ENCODE results near the gene SUN2.
"Not testable (repeated sequence)": the region's sequence is repeated elsewhere in the genome, so short reads cannot be mapped to it uniquely, and the experiment has no call there.

The SUN2 gene

DNA sequence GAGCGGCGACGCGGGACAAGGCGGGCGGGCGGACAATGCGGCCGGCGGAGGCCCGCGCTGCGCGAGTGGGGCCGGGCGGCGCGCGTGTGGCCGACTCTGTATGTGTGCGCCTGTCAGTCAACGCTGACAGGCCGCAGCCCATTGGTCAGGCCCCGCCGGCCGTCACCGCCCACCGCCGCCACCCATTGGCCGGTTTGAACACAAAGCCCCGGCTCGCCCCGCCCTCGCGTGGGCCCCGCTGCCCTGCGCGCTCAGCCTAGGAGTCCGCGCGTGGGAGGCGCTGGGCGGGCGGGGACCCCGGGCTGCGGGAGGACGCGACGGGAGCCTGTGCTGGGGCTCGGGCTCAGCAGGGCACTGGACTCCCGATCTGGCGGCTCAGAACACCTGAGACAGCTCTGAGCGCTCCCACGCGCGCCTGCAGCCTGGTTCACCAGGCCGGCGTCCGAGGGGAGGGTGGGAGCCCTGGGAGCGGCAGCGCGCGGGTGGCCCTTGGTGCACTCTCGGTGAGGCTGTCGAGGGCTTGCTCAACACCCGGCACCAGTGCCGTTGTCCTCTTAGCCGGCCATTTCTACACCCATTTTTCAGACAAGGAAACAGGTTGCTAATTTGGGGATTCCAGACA lies at the start of gene SUN2:
Gene SUN2, minus strand, starts transcription at position 88 of the 622 bp plus-strand sequence. CDS start 3,370 bp downstream, outside the sequence.
- peak; percentile 93 for DNase-seq (ENCODE audit: low spot score)

DNA sequence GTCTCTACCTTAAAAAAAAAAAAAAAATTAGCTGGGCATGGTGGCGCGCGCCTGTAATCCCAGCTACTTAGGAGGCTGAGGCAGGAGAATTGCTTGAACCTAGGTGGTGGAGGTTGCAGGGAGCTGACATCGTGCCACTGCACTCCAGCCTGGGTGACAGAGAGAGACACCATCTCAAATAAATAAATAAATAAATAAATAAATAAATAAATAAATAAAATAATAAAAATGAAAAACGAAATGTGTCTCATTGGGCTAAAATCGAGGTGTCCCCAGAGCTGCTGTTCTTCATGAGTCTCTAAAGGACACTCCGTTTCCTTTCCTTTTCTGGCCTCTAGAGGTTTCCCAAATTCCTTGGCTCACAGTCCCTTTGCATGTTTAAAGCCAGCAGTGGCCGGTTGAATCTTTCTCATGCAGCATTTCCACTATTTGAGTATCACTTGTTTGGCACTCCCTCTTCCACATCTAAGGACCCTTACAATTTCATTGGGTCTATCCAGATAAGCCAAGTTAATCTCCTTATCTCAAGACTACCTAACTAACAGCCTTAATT lies 49.3 kb upstream of the SUN2 start:
- DNase-seq (ENCODE audit: low spot score): not testable (repeated sequence)

DNA sequence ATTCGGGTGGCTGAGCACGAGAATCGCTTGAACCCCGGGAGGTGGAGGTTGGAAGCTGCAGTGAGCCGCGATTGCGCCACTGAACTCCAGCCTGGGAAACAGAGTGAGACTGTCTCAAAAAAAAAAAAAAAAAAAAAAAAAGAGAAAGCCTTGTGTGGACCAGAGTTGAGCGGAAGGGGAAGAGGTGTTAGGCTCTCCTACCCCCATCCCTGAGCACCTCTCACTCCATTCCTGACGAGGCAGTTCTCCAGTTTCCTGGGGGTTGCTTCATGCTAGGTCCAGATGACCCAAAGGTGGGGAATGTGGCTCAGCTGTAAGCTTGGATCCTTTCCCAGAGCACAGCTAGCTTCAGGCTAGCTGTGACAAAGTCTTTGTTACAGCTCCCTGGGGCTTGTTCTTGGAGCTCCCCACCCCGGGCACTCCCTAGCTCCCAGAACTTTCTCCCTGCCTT lies 46.9 kb upstream of the SUN2 start:
- DNase-seq (ENCODE audit: low spot score): no peak

DNA sequence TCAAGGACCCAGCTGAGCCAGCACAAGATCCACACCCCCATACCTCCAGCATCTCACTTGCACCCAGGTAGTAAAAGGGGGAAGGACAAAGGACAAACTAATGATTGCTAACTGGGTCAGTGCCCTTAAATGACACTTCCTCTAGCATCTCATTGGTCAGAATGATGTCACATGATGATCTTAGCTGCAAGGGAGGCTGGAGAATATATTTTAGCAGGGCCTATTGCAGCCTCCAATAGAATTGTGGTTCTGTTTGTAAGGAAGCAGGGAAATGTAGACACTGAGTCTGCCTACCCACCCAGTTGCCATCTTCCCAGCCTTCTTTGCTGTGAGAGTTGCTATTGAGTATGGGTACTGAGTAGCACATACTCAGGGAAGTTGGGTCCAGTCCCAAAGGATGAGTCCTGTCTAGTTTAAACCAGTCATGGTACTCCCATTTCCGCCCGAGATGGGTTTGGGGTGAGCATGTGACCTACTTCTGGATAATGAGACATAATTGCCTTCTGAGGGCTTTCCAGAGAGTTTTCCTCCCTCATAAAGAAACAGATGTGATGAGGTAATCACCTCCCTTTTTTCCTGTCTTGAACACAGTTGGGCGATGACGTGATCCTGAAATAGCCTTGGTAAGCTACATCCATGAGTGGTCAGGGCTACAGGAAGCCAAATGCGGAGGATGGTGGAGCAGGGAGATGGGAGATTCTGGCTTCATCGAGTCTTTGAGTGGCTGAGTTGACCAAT lies 43.6 kb upstream of the SUN2 start:
- DNase-seq (ENCODE audit: low spot score): no peak

DNA sequence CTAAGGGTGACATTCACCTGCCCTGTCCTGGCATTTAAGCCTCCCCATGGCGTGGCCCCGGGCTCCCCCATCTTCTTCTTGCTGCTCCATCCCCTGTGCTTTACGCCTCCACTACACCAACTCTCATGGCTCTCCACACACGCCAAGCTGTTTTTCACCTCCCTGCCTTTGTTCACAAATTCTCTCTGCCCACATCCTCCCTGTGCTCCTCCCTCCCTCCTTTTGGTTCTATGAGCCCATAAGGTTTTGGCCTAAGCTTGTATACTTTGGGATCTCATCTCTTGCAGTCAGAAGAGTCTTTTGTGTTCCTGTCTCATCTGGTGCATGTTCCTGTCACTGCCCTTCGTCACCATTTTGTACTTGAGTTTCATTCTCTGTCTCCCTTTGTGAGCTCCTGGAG lies 42.7 kb upstream of the SUN2 start:
- DNase-seq (ENCODE audit: low spot score): no peak

GRCh38 chr22:38796262-38796957 lies 40.6 kb upstream of the SUN2 start:
- DNase-seq (ENCODE audit: low spot score): no peak

- no peak for DNase-seq (ENCODE audit: low spot score)
These were observed 39.8 kb upstream of the SUN2 start for GRCh38 chr22:38795569-38795968.

- DNase-seq (ENCODE audit: low spot score): peak; percentile 93
These were observed 38.1 kb upstream of the SUN2 start, which contains the start of gene DNAL4 for GRCh38 chr22:38793721-38794466. DNAL4 (minus strand) TSS chr22:38794143; CDS start chr22:38782731, 11,412 bp downstream.

DNA sequence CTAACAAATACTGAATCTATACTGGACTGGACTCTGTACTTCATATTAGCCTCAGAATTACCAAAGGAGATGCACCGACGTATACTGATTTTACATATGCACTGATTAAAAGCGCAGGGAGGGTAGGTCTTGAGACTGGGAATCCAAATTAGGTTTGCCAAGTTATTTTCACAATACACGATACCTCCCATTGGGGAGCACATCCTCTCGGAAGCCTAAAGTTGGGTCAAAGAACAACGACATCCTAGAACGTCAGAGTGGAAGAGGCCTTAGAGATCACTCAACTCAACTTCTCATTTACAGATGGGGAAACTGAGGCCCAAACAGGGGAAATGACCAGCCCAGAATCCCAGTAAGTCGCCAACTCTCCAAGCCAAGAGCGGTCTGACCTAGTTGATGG lies 37.5 kb upstream of the SUN2 start:
- no peak for DNase-seq (ENCODE audit: low spot score)

DNA sequence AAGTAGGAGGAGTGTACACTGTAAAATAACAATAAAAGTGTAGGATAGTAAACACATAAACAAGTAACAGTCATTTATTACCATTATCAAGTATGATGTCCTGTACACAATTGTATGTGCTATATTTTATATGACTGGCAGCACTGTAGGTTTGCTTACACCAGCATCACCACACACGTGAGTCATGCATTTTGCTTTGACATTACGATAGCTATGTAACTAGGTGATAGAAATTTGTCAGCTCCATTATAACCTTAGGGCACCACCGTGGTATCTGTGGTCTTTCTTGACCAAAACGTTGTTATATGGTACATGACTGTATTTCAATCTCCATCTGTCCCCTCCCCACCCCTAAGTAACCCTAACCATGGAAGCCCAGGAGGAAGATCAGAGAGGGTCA lies 37.0 kb upstream of the SUN2 start:
- DNase-seq (ENCODE audit: low spot score): no peak

GRCh38 chr22:38789606-38790005 lies 33.8 kb upstream of the SUN2 start:
- no peak for DNase-seq (ENCODE audit: low spot score)

GRCh38 chr22:38788846-38789245 lies 33.0 kb upstream of the SUN2 start:
- no peak for DNase-seq (ENCODE audit: low spot score)

DNA sequence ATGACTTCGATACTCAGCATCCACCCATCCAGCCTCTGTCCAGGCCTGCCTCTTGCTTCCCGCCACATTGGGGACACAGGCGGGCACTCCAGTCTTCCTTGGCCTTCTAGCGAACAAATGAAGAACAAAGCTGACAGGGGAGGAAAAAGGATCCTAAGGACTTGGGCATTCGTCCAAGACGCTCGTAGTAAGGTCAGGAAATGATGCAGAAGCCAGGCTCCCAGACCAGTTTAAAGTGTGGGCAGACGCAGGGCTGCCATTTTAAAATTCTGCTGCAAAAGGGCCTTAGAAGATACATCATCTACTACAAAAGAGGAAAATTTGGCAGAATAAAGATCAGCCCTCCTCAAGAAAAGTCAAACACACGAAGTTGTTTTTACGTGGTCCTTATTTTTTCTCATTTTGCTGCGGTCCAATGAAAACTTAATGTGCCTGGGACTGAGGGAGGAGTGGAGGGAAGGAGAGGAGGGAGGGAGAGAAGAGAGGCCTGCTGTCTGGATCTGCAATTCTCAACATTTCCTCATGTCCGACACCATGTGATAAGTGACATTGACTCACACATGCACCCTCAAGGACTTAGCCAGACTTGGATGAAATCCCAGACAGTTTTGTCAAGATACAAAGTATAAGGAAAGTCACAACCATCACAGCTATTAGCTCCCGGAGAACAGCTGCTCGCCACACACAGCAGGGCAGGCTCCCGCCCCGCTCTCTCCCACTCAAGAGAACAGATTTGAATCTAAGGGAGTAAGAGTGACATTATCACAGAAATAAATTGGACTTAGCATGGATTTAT lies 32.4 kb upstream of the SUN2 start:
- DNase-seq (ENCODE audit: low spot score): no peak

GRCh38 chr22:38786631-38787030 lies 30.8 kb upstream of the SUN2 start:
- no peak for DNase-seq (ENCODE audit: low spot score)

- no peak for DNase-seq (ENCODE audit: low spot score)
These were observed 29.1 kb upstream of the SUN2 start for GRCh38 chr22:38784856-38785255.

GRCh38 chr22:38784035-38784434 lies 28.2 kb upstream of the SUN2 start:
- DNase-seq (ENCODE audit: low spot score): no peak

GRCh38 chr22:38783095-38783615 lies 27.4 kb upstream of the SUN2 start:
- DNase-seq (ENCODE audit: low spot score): no peak

- DNase-seq (ENCODE audit: low spot score): no peak
These were observed 26.8 kb upstream of the SUN2 start for GRCh38 chr22:38782402-38783094.

DNA sequence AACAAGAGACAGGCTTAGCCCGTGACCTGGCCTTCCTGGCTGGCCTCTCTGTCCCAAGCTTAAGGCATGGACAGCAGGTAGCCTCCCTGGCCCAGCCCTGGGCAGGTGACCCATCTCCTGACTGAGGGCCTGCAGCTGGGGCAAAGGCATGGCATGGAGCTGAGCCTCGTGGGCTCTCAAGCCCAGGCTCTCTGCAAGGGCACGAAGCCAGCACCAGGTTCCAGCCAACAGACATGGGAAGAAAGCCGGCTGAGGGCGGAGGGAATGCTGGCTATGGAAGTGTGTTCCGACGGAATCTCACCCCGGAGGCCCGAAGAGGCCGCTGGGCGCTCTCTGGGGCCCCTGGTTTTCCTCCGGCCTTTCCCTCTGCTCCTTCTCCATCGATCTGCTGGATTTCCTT lies 25.2 kb upstream of the SUN2 start:
- no peak for DNase-seq (ENCODE audit: low spot score)

- DNase-seq (ENCODE audit: low spot score): no peak
These were observed 21.4 kb upstream of the SUN2 start for GRCh38 chr22:38777087-38777671.

All from left forelimb (tissue), 1 donor.